HTERT RPE-1 (cell line): ENCODE results near the gene CPA2.

Experiments
- in situ Hi-C: fragments of 300-500 bp; cut with MboI; formaldehyde crosslinking; loops from 4 replicates; pipeline ENCODE4 v1.14.3; 2020; ENCODE audit warnings: low sequenced_read_pairs

The CPA2 gene

DNA sequence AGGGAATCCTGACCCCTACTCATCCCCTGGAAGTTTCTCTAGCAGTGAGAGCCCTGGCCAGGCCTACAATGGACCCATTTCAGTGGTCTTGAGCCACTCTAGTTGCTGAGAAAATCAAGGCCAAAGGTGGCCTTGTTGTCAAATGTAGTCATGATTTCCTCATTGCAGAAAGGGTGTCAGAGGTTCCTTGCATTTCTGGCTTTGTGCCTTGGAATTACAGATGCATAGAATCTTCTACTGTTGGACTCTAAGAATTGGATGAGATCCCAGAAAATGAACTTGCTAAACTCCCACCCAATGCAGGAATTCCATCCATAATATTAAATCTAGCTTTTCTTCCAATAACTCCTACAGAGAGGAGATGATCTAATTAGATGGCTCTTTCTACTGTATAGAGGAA, 12.2 kb downstream of the CPA2 start:
- in situ Hi-C loops: no loop called here

DNA sequence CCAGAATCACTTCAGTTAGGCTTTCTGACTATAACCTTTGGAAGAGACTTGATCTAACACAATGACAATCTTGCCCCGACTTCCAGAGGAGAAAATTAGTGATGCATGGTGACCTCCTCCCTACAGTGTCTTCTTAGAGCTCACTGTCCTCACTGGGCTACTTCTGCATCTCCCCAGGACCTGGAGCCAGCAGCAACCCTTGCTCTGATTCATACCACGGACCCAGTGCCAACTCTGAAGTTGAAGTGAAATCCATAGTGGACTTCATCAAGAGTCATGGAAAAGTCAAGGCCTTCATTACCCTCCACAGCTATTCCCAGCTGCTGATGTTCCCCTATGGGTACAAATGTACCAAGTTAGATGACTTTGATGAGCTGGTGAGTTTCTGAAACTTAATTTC, 12.6 kb downstream of the CPA2 start:
- in situ Hi-C loops: no loop called here

GRCh38 chr7:130279906-130280305, 13.2 kb downstream of the CPA2 start:
- in situ Hi-C loops: no loop called here

DNA sequence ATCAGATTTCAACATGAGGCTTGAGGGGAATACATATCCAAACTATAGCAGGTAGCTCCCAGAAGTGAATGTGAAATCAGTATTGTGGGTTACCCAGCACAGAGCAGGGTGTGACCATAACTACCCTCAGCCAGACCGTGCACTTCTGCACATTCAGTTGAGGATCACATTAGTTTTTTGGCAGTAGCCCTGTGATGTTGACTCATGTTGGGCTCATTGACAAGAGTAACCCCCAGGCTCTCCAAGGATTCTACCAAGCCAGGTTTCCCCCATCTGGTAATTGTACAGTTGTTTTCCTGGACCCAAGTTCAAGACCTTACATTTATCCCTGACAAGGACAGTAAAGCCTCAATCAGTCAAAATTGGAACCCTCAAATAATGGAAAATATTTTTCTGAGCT, 14.6 kb downstream of the CPA2 start:
- in situ Hi-C loops: no loop called here

- in situ Hi-C loops: no loop called here
Measured at GRCh38 chr7:130286881-130287280, 20.2 kb downstream of the CPA2 start.

GRCh38 chr7:130288168-130288567, 21.5 kb downstream of the CPA2 start:
- in situ Hi-C loops: no loop called here

- in situ Hi-C loops: no loop called here
Measured at GRCh38 chr7:130288829-130289228, 22.2 kb downstream of the CPA2 start.

- in situ Hi-C loops: no loop called here
Measured at GRCh38 chr7:130289478-130289877, 22.8 kb downstream of the CPA2 start.

GRCh38 chr7:130290745-130291144, 24.1 kb downstream of the CPA2 start:
- in situ Hi-C loops: no loop called here

- in situ Hi-C loops: no loop called here
Measured at GRCh38 chr7:130292682-130293257, 26.1 kb downstream of the CPA2 start, which contains the start of gene CPA4. Gene CPA4 (plus strand): TSS chr7:130293161. CDS start chr7:130293181, 20 bp downstream.

DNA sequence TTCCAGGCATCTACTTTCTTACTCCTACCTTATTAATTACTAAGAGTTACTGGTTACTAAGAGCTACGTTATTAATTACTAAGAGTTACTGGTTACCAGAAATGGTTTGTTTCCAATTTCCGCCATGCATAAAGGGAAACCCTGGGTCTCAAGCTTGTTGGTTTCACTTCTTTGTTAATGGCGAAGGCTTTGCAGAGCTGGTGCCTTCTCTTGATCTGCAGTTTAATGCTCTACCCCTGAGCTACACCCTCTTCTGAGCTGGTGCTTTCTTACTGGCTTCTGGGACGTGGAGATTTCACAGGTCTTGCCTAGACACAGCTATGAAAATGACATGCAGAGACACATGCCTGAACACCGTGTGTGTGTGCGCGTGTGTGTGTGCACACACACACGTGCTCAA, 26.9 kb downstream of the CPA2 start:
- in situ Hi-C loops: no loop called here

- in situ Hi-C loops: no loop called here
Measured at GRCh38 chr7:130294314-130294713, 27.7 kb downstream of the CPA2 start.

GRCh38 chr7:130296221-130296951, 29.7 kb downstream of the CPA2 start:
- in situ Hi-C loops: no loop called here

DNA sequence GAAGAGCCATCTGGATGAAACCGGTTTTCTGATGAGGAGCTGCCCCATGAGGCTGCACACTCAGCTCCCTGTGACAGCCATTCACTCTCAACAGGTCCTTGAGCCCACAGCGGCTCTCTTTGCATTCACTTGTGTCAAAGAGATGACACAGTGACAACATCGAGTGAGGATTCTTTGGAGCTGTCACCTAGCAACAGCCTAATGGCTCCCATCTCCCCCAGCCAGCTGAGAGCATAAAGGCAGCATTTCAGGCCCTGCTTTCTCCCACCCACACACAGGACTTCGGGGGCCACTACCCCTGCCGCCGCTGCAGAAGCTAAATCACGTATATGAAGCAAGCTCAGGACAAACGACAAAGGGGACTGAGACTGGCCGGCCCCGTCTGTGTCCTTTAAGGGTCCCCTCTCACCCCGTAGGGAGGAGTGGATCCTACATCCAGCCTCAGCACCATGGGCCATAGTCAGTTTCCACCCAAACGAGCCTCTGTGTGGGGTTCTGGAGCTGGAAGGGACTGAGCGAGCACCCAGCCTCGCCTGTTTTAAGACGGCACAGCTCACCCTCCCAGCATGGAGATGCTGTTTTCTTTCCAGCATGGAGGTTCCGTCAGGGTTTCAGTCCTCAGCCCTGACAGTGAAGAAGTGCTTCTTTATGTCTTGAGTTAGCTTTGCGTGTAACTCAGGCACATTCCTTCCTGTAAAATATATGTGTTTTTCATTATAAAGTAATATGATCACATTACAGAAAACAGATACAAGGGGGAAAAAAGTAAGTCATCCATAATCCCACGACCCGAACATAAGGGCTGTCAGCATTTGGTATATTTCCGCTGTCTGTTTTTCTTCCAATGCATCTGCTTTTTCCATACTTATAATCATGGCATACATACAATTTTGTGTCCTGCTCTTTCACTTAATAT, 31.2 kb downstream of the CPA2 start:
- in situ Hi-C loops: no loop called here

GRCh38 chr7:130298544-130299326, 32.1 kb downstream of the CPA2 start:
- in situ Hi-C loops: no loop called here

- in situ Hi-C loops: no loop called here
Measured at GRCh38 chr7:130299866-130300265, 33.2 kb downstream of the CPA2 start.

DNA sequence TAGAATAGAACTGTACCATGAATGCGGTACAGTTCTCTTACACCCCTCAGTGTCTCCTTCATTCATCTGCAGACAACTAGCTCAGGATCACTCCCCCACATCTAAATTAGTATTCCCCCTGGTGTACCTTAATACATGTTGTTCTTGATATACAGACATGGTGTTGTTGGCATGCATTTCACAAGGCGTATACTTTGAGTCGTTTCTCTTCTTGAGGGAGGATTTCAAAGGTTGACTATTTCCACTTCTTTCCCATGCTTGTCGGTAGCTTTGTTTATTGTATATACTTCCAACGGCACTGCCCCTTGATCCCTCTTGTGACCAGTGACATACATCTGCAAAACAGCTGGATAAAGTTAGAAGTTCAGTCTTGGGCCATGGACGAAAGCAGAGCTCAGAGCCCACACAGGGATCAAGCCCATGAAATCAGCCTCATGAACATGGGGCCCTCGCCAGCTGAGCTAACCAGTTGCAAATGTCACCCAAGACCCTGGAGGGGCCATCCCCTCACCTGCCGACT, 34.9 kb downstream of the CPA2 start:
- in situ Hi-C loops: no loop called here

- in situ Hi-C loops: no loop called here
Measured at GRCh38 chr7:130302649-130303048, 36.0 kb downstream of the CPA2 start.

DNA sequence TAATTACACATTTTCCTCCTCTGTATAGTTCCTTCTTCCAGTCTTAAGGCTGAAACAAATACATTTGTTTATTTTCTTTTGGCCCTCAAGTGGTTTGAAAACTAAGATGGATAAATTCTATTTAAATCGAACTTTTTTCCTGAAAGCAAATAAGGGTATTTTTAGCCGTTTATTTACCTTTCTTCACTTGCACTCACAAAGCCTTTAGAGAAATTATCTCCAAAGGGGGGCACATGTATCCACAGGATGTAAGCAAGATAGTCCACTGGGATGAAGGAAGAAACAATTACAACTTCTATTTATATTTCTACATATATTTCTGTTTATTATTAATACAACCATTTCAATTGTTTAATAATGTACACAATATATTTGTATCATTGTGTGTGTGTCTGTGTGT, 36.5 kb downstream of the CPA2 start:
- in situ Hi-C loops: no loop called here

DNA sequence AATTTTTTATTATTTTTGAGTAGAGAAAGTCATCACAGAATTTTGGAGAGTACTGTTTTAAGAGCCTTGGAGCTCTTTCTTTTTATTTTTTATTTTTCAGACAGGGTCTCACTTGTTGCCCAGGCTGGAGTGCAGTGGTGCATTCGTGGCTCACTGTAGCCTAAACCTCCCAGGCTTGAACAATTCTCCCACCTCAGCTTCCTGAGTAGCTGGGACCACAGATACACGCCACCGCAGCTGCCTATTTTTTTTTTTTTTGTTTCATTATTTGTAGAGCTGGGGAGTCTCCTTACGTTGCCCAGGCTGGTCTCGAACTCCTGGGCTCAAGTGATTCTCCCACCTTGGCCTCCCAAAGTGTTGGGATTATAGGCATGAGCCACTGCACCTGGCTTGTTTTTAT, 36.9 kb downstream of the CPA2 start:
- in situ Hi-C loops: no loop called here

- in situ Hi-C loops: no loop called here
Measured at GRCh38 chr7:130303982-130304381, 37.3 kb downstream of the CPA2 start.
